Measurements from ENCODE around the gene ST14.

DNA sequence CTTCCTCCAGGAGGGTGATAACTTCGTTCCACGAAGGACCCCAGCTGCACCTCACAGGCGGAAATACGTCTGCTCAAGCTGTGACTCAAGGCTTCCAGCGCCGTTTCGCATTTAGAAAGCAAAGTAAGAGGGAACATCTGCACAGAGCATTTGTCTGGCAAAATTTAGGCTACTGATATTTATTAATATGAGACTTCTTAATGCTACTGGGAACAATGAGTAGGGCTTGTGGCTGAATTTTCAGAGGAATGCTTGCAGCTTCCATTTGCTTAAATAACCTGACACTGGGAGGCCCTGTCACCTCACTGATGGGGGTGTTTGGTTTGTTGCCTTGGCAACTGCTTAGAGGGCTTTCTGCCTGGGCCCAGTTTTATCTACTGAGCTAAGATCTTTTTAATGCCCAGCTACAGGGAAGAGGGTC lies 14.7 kb upstream of the ST14 start:
- TF ChIP-seq, protein P1, sequence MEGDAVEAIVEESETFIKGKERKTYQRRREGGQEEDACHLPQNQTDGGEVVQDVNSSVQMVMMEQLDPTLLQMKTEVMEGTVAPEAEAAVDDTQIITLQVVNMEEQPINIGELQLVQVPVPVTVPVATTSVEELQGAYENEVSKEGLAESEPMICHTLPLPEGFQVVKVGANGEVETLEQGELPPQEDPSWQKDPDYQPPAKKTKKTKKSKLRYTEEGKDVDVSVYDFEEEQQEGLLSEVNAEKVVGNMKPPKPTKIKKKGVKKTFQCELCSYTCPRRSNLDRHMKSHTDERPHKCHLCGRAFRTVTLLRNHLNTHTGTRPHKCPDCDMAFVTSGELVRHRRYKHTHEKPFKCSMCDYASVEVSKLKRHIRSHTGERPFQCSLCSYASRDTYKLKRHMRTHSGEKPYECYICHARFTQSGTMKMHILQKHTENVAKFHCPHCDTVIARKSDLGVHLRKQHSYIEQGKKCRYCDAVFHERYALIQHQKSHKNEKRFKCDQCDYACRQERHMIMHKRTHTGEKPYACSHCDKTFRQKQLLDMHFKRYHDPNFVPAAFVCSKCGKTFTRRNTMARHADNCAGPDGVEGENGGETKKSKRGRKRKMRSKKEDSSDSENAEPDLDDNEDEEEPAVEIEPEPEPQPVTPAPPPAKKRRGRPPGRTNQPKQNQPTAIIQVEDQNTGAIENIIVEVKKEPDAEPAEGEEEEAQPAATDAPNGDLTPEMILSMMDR (IDR thresholded peaks at IDR 0.05), result no peak
- TF ChIP-seq EZH2 (IDR thresholded peaks at IDR 0.05) (no peak), EZH2phosphoT487 (IDR thresholded peaks at IDR 0.05) (no peak)
